HG03342 (cell line): ENCODE data around the gene DDB1.

Source experiments
- ATAC-seq: cut with Tn5 transposase; IDR thresholded peaks from one replicate; pipeline ENCODE4 v1.9.1; 2021; ENCODE audit warnings: mild to moderate bottlenecking, moderate library complexity; ENCODE audit not compliant: unreplicated experiment

The DDB1 gene

GRCh38 chr11:61332797-61333549 is at the start of gene DDB1, which contains the start of gene TKFC:
Gene DDB1 (minus strand): TSS chr11:61333105. CDS start chr11:61332968, 137 bp downstream.
Gene TKFC (plus strand): TSS chr11:61333228. CDS start chr11:61334729, 1,501 bp downstream.
- peak; percentile 87 for ATAC-seq

- no peak for ATAC-seq
These were observed 48.0 kb upstream of the DDB1 start for GRCh38 chr11:61380884-61381283.

GRCh38 chr11:61378713-61379313 is 45.9 kb upstream of the DDB1 start:
- no peak for ATAC-seq

DNA sequence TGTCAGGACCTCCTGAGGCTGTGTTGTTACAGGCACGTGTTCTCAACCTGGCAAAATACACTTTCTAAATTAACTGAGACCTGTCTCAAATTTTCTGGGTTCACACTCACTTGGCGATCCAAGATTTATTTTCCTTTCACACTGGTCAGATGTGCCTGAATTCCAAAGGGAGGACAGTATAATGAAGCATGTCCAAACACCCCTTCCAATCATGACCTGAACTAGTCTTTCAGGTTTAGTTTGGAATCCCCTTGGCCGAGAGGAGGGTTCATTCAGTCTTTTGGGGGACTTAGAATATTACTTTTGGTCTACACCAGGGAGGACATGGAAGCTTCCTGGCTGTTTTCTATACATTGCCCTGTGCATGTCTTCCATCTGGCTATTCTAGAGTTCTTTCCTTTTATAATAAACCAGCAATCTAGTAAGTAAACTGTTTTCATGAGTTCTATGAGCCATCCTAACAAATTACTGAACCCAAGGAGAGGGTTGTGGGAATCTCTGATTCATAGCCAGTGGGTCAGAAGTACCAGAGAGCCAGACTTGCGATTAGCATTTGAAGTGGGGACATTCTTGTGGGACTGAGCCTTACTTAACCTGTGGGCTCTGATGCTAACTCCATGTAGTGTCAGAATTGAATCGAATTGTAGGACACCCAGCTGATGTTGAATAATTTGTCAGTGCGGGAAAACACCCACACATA is 44.7 kb upstream of the DDB1 start:
- ATAC-seq = no peak

- no peak for ATAC-seq
These were observed 42.8 kb upstream of the DDB1 start for GRCh38 chr11:61375761-61376108.

GRCh38 chr11:61372659-61373420 is 39.9 kb upstream of the DDB1 start:
- no peak for ATAC-seq

GRCh38 chr11:61370349-61371005 is 37.6 kb upstream of the DDB1 start:
- ATAC-seq = no peak

GRCh38 chr11:61369372-61370348 is 36.8 kb upstream of the DDB1 start:
- no peak for ATAC-seq

DNA sequence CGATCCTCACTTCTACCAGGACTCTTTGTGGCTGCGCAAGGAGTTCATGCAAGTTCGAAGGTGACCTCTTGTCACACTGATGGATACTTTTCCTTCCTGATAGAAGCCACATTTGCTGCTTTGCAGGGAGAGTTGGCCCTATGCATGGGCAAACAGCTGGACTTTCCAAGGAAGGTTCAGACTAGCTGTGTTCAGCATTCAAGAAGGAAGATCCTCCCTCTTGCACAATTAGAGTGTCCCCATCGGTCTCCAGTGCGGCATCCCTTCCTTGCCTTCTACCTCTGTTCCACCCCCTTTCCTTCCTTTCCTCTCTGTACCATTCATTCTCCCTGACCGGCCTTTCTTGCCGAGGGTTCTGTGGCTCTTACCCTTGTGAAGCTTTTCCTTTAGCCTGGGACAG is 35.7 kb upstream of the DDB1 start:
- no peak for ATAC-seq

DNA sequence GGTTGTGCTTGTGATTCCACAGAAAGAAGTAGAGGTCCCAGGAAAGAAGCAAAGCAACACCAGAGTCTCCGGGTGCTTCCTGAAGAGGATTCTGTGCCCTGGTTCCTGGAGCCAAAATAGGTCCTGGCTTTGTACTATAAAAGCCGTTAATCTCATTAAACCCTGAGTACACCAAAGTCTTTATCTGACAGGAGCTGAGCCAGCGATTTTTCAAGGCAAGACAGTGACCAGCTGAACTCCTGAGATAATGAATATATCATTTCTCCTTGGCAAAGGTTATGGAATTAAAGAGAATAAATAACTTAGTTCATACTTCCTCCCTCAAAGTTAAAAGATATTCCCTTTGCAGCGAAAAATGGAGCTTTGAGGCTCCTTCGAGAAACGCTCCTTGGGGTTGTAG is 34.5 kb upstream of the DDB1 start:
- ATAC-seq = no peak

DNA sequence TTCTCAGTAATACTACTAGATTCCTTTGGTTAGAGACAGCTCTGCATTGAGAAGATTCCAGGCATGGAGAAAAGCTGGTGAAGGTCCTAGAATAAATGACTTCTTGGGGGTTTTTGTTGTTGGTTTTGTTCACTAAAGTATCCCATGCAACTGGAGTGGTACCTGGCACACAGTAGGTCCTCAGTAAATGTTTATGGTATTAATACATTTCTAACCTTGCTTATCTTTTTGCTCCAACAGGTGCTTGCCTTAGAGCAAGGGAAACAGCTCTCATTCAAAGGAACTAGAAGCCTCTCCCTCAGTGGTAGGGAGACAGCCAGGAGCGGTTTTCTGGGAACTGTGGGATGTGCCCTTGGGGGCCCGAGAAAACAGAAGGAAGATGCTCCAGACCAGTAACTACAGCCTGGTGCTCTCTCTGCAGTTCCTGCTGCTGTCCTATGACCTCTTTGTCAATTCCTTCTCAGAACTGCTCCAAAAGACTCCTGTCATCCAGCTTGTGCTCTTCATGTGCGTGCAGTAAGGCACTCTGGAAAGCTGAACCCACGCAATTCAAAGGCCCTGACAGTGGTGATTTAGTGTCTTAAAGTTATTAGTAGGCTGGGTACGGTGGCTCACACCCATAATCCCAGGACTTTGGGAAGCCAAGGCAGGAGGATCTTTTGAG is 31.2 kb upstream of the DDB1 start:
- no peak for ATAC-seq

DNA sequence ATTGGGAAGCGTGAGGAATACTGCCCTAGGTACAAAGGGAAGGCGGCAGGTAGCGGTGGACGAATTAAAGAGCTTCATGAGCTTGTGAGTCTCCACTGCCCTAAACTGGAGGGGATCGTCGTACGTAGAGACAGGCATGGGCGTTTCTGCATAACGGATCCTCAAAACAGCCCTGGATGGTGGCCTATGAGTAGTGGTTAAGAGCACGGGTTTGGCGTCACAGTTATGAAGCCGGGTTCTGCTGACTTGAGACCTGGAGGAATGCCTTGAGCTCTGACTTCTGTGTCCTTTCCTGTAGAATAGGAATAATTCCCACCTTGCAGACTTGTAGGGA is 29.6 kb upstream of the DDB1 start:
- ATAC-seq = peak; percentile 16

DNA sequence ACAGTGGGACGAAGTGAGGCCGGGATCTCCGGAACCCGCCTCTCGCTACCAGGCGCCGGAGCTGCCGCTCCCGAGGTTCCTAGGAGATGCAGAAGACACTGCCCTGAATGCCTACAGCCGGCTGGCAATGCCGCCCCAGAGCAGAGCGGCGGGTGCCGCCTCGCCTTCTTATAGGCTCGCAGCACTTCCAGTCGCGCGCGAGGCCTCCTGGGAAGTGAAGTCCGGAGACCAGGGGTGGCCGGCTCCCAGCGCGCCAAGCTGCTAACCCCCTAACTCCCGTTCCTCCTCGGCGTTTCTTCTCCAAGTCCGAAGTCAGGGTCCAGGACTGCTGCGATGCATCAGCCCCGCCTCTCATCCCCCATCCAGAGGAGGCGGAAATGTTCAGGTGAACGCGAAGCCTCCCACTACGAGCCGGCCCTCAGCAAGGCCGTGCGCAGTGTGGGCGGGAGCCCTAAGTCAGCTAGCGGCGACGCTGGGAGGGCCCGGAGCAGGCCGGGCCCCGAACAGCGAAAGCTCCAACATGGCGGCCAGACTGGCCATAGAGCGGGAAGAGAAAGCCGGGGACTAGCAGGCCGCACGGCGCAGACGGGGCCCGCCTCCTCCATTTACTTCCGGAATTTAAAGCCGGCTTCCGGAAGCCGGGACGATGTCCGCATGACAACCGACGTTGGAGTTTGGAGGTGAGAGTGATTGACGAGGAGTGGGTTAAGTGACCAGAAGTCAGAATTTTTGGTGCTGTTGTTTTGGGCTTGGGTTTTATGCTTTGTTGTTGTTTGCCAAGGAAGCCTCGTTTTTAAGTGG is 29.0 kb upstream of the DDB1 start, which contains the start of the genes CYB561A3 and TMEM138:
CYB561A3 (minus strand) TSS at position 142 of the 801 bp plus-strand sequence. CDS start 5,169 bp downstream, outside the sequence.
TMEM138 (plus strand) TSS at position 634 of the 801 bp plus-strand sequence. CDS start 2,017 bp downstream, outside the sequence.
- ATAC-seq = peak; percentile 84

DNA sequence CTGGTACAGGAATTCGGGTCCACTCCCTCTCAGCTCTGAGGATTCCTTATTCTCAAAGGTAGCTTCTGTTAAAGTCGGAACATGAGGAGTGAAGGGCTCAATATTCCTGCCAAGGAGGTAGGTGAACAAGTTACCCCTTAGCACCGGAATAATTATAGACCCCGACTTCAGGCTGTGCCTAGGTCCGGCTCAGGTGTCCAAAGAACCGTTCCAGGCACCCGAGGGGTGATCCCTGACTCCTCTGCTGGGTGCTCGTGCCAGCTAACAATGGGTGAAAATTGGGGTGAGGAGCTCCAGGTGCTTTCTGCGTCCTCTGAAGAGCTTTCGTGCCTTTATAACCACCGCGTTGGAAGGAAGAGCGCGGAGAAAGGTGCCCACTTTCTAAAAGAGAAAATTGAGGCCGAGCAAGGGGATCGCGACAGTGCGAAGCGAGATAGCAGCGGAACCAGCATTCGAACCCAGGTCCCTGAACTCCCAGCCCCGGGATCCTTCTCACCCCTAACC is 28.4 kb upstream of the DDB1 start:
- ATAC-seq = no peak

DNA sequence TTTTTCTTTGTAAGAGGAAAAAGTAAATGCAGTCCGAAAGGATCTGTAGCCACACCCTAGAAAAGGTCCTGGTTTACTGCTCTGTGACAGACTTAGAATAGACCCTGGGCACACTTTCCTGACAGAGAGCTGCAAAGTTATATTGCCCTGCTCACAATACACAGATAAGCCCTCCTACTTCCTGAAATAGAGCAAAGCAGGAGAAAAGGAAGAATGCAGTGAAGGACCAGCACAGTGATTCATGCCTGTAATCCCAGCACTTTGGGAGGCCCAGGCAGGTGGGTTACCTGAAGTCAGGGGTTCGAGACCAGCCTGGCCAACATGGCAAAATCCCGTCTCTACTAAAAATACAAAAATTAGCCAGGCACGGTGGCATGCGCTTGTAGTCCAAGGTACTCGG is 26.6 kb upstream of the DDB1 start:
- no peak for ATAC-seq

GRCh38 chr11:61358566-61358965 is 25.7 kb upstream of the DDB1 start:
- ATAC-seq = no peak

DNA sequence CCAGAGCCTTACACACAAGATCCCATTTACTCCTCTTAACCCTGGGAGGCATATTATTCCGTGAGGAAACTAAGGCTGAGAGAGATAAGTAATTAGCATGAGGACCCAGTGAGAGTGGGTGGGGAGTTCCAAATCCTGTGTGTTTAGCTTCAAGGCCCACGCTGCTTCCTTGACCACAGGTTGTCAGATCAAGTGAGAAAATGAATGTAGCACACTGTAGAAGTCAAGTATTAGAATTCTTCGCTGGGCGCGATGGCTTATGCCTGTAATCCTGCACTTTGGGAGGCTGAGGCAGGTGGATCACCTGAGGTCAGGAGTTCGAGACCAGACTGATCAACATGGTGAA is 25.0 kb upstream of the DDB1 start:
- ATAC-seq = no peak
